ENCODE data around the gene ARHGEF4. TPM values are rescaled to one million over a fixed set of nuclear protein-coding genes. Genes with fewer than 3 reads are reported as not detected.
"Not testable (repeated sequence)": the region's sequence is repeated elsewhere in the genome, so short reads cannot be mapped to it uniquely, and the experiment has no call there.

The ARHGEF4 gene
- polyA plus RNA-seq, 3 donors = 0.05 TPM; not detected in 2

DNA sequence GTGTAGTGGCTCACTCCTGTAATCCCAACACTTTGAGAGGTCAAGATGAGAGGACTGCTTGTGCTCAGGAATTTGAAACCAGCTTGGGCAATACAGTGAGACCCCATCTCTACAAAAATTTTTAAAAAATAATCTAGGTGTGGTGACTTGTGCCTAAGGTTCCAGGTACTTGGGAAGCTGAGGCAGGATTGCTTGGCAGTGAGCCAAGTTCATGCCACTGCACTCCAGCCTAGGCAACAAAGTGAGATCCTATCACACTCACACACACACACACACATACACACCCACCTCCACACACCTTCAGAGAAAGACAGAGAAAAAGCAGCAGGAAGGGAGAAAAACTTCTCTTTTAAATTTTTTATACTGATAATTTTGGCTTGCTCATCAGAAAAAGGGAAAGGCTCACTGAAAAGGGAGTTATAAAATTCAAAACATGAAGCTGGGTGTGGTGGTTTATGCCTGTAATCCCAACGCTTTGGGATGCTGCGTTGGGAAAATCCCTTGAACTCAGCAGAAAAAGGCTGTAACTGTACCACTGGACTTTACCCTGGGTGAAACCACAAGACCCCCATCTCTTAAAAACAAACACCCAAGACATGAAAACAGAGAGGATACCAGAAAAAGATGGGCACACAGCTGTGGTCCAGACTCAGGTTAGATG, 230.9 kb downstream of the ARHGEF4 start:
- no CpG with 5 or more reads among the region's 2 CpGs for WGBS (ENCODE audit: insufficient coverage)
- H3K4me1 Mint-ChIP-seq = no peaks in the 10 kb centered on the region

GRCh38 chr2:131068172-131068571, 231.5 kb downstream of the ARHGEF4 start:
- H3K79me2 ChIP-seq (ENCODE audit: insufficient read depth, low read length) = peaks cover 86% of the 10 kb centered on the region
- H3K36me3 Mint-ChIP-seq = peaks cover 65 to 92% of the 10 kb centered on the region in 2 donors
- H3K9me3 ChIP-seq (replicated peaks in 1 of 2; ENCODE audit: control insufficient read depth in 1 of 2, insufficient read depth in 1 of 2, low read length in 2 of 2); H3K9me3 Mint-ChIP-seq; H3K27me3 ChIP-seq (ENCODE audit: control insufficient read depth in 2 of 2, insufficient read depth in 2 of 2, low read length in 2 of 2); H3K4me1 Mint-ChIP-seq; H2AFZ ChIP-seq (ENCODE audit: insufficient read depth, low read depth, low read length, poor library complexity, severe bottlenecking); DNase-seq; H3K9ac ChIP-seq (ENCODE audit: insufficient read depth, low read length, poor library complexity, severe bottlenecking); H3K4me3 ChIP-seq (replicated peaks in 1 of 3; ENCODE audit: low read depth in 2 of 3, low read length in 3 of 3); H3K27me3 Mint-ChIP-seq (ENCODE audit: low read depth in 3 of 3); H3K4me3 Mint-ChIP-seq; H3K4me1 ChIP-seq (ENCODE audit: control insufficient read depth in 1 of 2, insufficient read depth in 2 of 2, low read length in 2 of 2); H3K27ac ChIP-seq (ENCODE audit: low read depth in 1 of 2, low read length in 2 of 2); intact Hi-C loops (cut with micrococcal nuclease); H3K4me2 ChIP-seq (replicated peaks; ENCODE audit: extremely low read depth, low read length, poor library complexity, severe bottlenecking): not testable (repeated sequence)
- H4K20me1 ChIP-seq (ENCODE audit: insufficient read depth, low read length) = peaks cover 98% of the 10 kb centered on the region
- WGBS (ENCODE audit: insufficient coverage) = 93% methylated on average over 4 of the region's 6 CpGs
- peak overlapping the region in 2 of 7 donors; percentile 44 to 47 for H3K27ac Mint-ChIP-seq
- peaks cover 56 to 94% of the 10 kb centered on the region in 2 donors for H3K36me3 ChIP-seq (replicated peaks in 1 of 2; ENCODE audit: control insufficient read depth in 1 of 2, insufficient read depth in 2 of 2, low read length in 2 of 2)

More for the DNA sequence above, 230.9 kb downstream of the ARHGEF4 start:
- H3K9ac ChIP-seq (ENCODE audit: insufficient read depth, low read length, poor library complexity, severe bottlenecking) = no peak overlapping the region
- no peak overlapping the region for H3K4me3 Mint-ChIP-seq
- H3K27ac ChIP-seq (ENCODE audit: low read depth in 1 of 2, low read length in 2 of 2) = no peak overlapping the region
- H3K9me3 ChIP-seq (replicated peaks in 1 of 2; ENCODE audit: control insufficient read depth in 1 of 2, insufficient read depth in 1 of 2, low read length in 2 of 2) = no peaks in the 10 kb centered on the region
- H3K79me2 ChIP-seq (ENCODE audit: insufficient read depth, low read length) = peaks cover 86% of the 10 kb centered on the region
- DNase-seq = no peak
- no peak overlapping the region for H3K4me3 ChIP-seq (replicated peaks in 1 of 3; ENCODE audit: low read depth in 2 of 3, low read length in 3 of 3)
- H2AFZ ChIP-seq (ENCODE audit: insufficient read depth, low read depth, low read length, poor library complexity, severe bottlenecking) = no peak overlapping the region
- no peaks in the 10 kb centered on the region for H3K4me1 ChIP-seq (ENCODE audit: control insufficient read depth in 1 of 2, insufficient read depth in 2 of 2, low read length in 2 of 2)
- H3K36me3 ChIP-seq (replicated peaks in 1 of 2; ENCODE audit: control insufficient read depth in 1 of 2, insufficient read depth in 2 of 2, low read length in 2 of 2) = peaks cover 58 to 94% of the 10 kb centered on the region in 2 donors
- peak overlapping the region in 1 of 7 donors; percentile 27 for H3K27ac Mint-ChIP-seq
- no peaks in the 10 kb centered on the region for H3K27me3 ChIP-seq (ENCODE audit: control insufficient read depth in 2 of 2, insufficient read depth in 2 of 2, low read length in 2 of 2)
- peaks cover 96% of the 10 kb centered on the region for H4K20me1 ChIP-seq (ENCODE audit: insufficient read depth, low read length)
- peaks cover 64 to 89% of the 10 kb centered on the region in 2 donors for H3K36me3 Mint-ChIP-seq
- no peak for TF ChIP-seq CTCF (IDR thresholded peaks at IDR 0.05)
- no peaks in the 10 kb centered on the region for H3K9me3 Mint-ChIP-seq
- H3K27me3 Mint-ChIP-seq (ENCODE audit: low read depth in 3 of 3) = no peaks in the 10 kb centered on the region
- intact Hi-C loops (cut with micrococcal nuclease) = no loop called here
- H3K4me2 ChIP-seq (replicated peaks; ENCODE audit: extremely low read depth, low read length, poor library complexity, severe bottlenecking) = no peak overlapping the region

- WGBS (ENCODE audit: insufficient coverage) = over 99% methylated on average over 12 of the region's 15 CpGs
- H3K4me2 ChIP-seq (replicated peaks; ENCODE audit: extremely low read depth, low read length, poor library complexity, severe bottlenecking); H3K9me3 Mint-ChIP-seq; H3K4me1 ChIP-seq (ENCODE audit: control insufficient read depth in 1 of 2, insufficient read depth in 2 of 2, low read length in 2 of 2); H3K27me3 ChIP-seq (ENCODE audit: control insufficient read depth in 2 of 2, insufficient read depth in 2 of 2, low read length in 2 of 2); H3K9me3 ChIP-seq (replicated peaks in 1 of 2; ENCODE audit: control insufficient read depth in 1 of 2, insufficient read depth in 1 of 2, low read length in 2 of 2); DNase-seq; H3K27ac ChIP-seq (ENCODE audit: low read depth in 1 of 2, low read length in 2 of 2); H2AFZ ChIP-seq (ENCODE audit: insufficient read depth, low read depth, low read length, poor library complexity, severe bottlenecking); H3K9ac ChIP-seq (ENCODE audit: insufficient read depth, low read length, poor library complexity, severe bottlenecking); H3K4me3 ChIP-seq (replicated peaks in 1 of 3; ENCODE audit: low read depth in 2 of 3, low read length in 3 of 3); H3K27me3 Mint-ChIP-seq (ENCODE audit: low read depth in 3 of 3); intact Hi-C loops (cut with micrococcal nuclease); H3K4me3 Mint-ChIP-seq; H3K4me1 Mint-ChIP-seq: not testable (repeated sequence)
- H3K79me2 ChIP-seq (ENCODE audit: insufficient read depth, low read length) = peaks cover 88% of the 10 kb centered on the region
- H4K20me1 ChIP-seq (ENCODE audit: insufficient read depth, low read length) = peaks cover 96% of the 10 kb centered on the region
- Mint-ChIP-seq H3K27ac (peak overlapping the region in 2 of 7 donors; percentile 33 to 48), H3K36me3 (peaks cover 83 to 98% of the 10 kb centered on the region in 2 donors)
- H3K36me3 ChIP-seq (replicated peaks in 1 of 2; ENCODE audit: control insufficient read depth in 1 of 2, insufficient read depth in 2 of 2, low read length in 2 of 2) = peaks cover 85 to 98% of the 10 kb centered on the region in 2 donors
These were observed 238.9 kb downstream of the ARHGEF4 start for GRCh38 chr2:131075578-131075977.

Data from CD14-positive monocyte (primary cell).